A673 (cell line): ENCODE results near the gene DOCK4. TPM values are rescaled to one million over a fixed set of nuclear protein-coding genes. Genes with fewer than 3 reads are reported as not detected.

Source experiments
- BruUV-seq: library from RNA; stranded (reverse); fragments of 400-500 nt; replicated peaks from 2 replicates; lab custom pipeline; 2021; lab: Mats Ljungman, UMichigan
- CTCF ChIA-PET: fragments of 300-600 bp; sonication (Branson Sonifier 250); formaldehyde crosslinking; loops from one replicate; lab custom pipeline; 2022; ENCODE audit warnings: antibody characterized with exemption; lab: Charles Lee
- POLR2A ChIA-PET: fragments of 300-600 bp; sonication (Branson Sonifier 250); formaldehyde crosslinking; loops from one replicate; lab custom pipeline; 2022; ENCODE audit warnings: antibody characterized with exemption; ENCODE audit not compliant: low non-redundant PET; lab: Charles Lee
- DNase-seq: peaks from one replicate; pipeline ENCODE4 v3.0.0-alpha.2; 2015; ENCODE audit warnings: low spot score
- H3K27ac ChIP-seq: fragments of 200-600 bp; sonication (generic); 2 replicates; pipeline ENCODE4 v1.5.1; 2016; ENCODE audit warnings: mixed run types, low read depth, mild to moderate bottlenecking, mixed read lengths, antibody characterized with exemption, low read length; ENCODE audit not compliant: poor library complexity, severe bottlenecking
- H3K27me3 ChIP-seq: fragments of 200-600 bp; sonication (generic); replicated peaks from 2 replicates; pipeline ENCODE4 v1.6.1; 2017; ENCODE audit warnings: mixed run types, low read depth, mild to moderate bottlenecking, mixed read lengths, antibody characterized with exemption, low read length; ENCODE audit not compliant: insufficient read depth, poor library complexity
- H3K36me3 ChIP-seq: fragments of 200-600 bp; sonication (generic); 2 replicates; pipeline ENCODE4 v1.6.1; 2016; ENCODE audit warnings: mixed run types, mild to moderate bottlenecking, mixed read lengths, antibody characterized with exemption, low read length; ENCODE audit not compliant: insufficient read depth, poor library complexity, severe bottlenecking
- H3K4me1 ChIP-seq: fragments of 200-600 bp; sonication (generic); 2 replicates; pipeline ENCODE4 v1.6.1; 2017; ENCODE audit warnings: mixed run types, mild to moderate bottlenecking, mixed read lengths, antibody characterized with exemption, low read length; ENCODE audit not compliant: insufficient read depth, poor library complexity, severe bottlenecking
- H3K4me3 ChIP-seq: fragments of 200-600 bp; sonication (generic); 2 replicates; pipeline ENCODE4 v1.5.1; 2016; ENCODE audit warnings: low read depth, mixed run types, mild to moderate bottlenecking, mixed read lengths, low read length; ENCODE audit not compliant: poor library complexity, severe bottlenecking
- H3K9me3 ChIP-seq: fragments of 200-600 bp; sonication (generic); 2 replicates; pipeline ENCODE4 v1.6.1; 2016; ENCODE audit warnings: mixed run types, low read depth, mild to moderate bottlenecking, mixed read lengths, antibody characterized with exemption, low read length; ENCODE audit not compliant: poor library complexity, severe bottlenecking
- CTCF ChIP-seq: fragments of 300-800, 200-600 bp; sonication (generic); conservative IDR thresholded peaks from 2 replicates; pipeline ENCODE4 v1.5.1; 2017; ENCODE audit warnings: low read depth, mild to moderate bottlenecking, antibody characterized with exemption, low read length, moderate library complexity, mixed read lengths
- EZH2 ChIP-seq: fragments of 200-600 bp; sonication (generic); IDR thresholded peaks from 2 replicates; pipeline ENCODE4 v1.6.1; 2017; ENCODE audit warnings: borderline replicate concordance, low read depth, mild to moderate bottlenecking, mixed read lengths, antibody characterized with exemption, low read length; ENCODE audit not compliant: poor library complexity, severe bottlenecking
- intact Hi-C: fragments of 100-400 bp; cut with micrococcal nuclease; formaldehyde crosslinking; loops from one replicate; pipeline ENCODE4 v1.10.0; 2022; ENCODE audit not compliant: unreplicated experiment
- total RNA-seq: library from RNA; stranded (reverse); gene quantifications from 2 replicates; pipeline ENCODE4 v1.2.3, GENCODE V29; 2021

The DOCK4 gene
- total RNA-seq, 1 experiment from 2014 or later: 28.5 TPM

- H3K4me3 ChIP-seq: no peak overlapping the region
- BruUV-seq: no TSS peak
- ChIA-PET POLR2A (no interaction called here), CTCF (no interaction called here)
- no peaks in the 10 kb centered on the region for H3K36me3 ChIP-seq
- no peaks in the 10 kb centered on the region for H3K4me1 ChIP-seq
- TF ChIP-seq EZH2 (no peak), CTCF (no peak)
- H3K9me3 ChIP-seq: no peaks in the 10 kb centered on the region
- intact Hi-C loops: no loop called here
- DNase-seq: no peak
- H3K27me3 ChIP-seq: no peaks in the 10 kb centered on the region
- no peak overlapping the region for H3K27ac ChIP-seq
These were observed 340.8 kb downstream of the DOCK4 start for GRCh38 chr7:111865430-111865829.

GRCh38 chr7:111864291-111864976 lies 341.8 kb downstream of the DOCK4 start:
- CTCF ChIA-PET: no interaction called here
- Histone ChIP-seq H3K27me3 (no peaks in the 10 kb centered on the region), H3K27ac (no peak overlapping the region), H3K9me3 (no peaks in the 10 kb centered on the region), H3K4me1 (no peaks in the 10 kb centered on the region), H3K4me3 (no peak overlapping the region), H3K36me3 (no peaks in the 10 kb centered on the region)
- DNase-seq: no peak
- intact Hi-C loops: no loop called here
- POLR2A ChIA-PET: no interaction called here
- BruUV-seq: no TSS peak
- TF ChIP-seq EZH2: no peak
- no peak for TF ChIP-seq CTCF

- Histone ChIP-seq H3K27me3 (no peaks in the 10 kb centered on the region), H3K36me3 (no peaks in the 10 kb centered on the region), H3K4me3 (no peak overlapping the region), H3K27ac (no peak overlapping the region), H3K9me3 (no peaks in the 10 kb centered on the region), H3K4me1 (no peaks in the 10 kb centered on the region)
- ChIA-PET CTCF (no interaction called here), POLR2A (no interaction called here)
- TF ChIP-seq EZH2 (no peak), CTCF (no peak)
- intact Hi-C loops: no loop called here
- no peak for DNase-seq
- no TSS peak for BruUV-seq
These were observed 342.9 kb downstream of the DOCK4 start for GRCh38 chr7:111863269-111863668.
